Neural cell (in vitro differentiated cells): Measurements from ENCODE around the gene TPT1. TPM values are rescaled to one million over a fixed set of nuclear protein-coding genes. Genes with fewer than 3 reads are reported as not detected.
A peak's percentile ranks its signal among the peaks of the same experiment; 100 is the strongest.
"Not testable (repeated sequence)": the region's sequence is repeated elsewhere in the genome, so short reads cannot be mapped to it uniquely, and the experiment has no call there.

Source experiments
- H2AFZ ChIP-seq: fragments of 200-600, 300-800 bp; sonication (generic), shearing (Covaris generic); 2 replicates; pipeline ENCODE4 v1.6.0; 2014; ENCODE audit warnings: low read depth, mild to moderate bottlenecking, antibody characterized with exemption, low read length, moderate library complexity
- H3F3A ChIP-seq: fragments of 200-600 bp; shearing (Covaris generic); 2 replicates; pipeline ENCODE4 v1.6.1; 2016; ENCODE audit warnings: mild to moderate bottlenecking, moderate library complexity, mixed read lengths, antibody characterized with exemption, low read length; ENCODE audit not compliant: insufficient read depth, poor library complexity, severe bottlenecking
- H3K27ac ChIP-seq: fragments of 200-600, 300-800 bp; sonication (generic), shearing (Covaris generic); 2 replicates; pipeline ENCODE4 v1.5.1; 2014; ENCODE audit warnings: mild to moderate bottlenecking, low read length, moderate library complexity
- H3K27me3 ChIP-seq: fragments of 300-800, 200-600 bp; sonication (generic), shearing (Covaris generic); 2 replicates; pipeline ENCODE4 v1.6.0; 2014; ENCODE audit warnings: mild to moderate bottlenecking, low read depth, low read length, moderate library complexity; ENCODE audit not compliant: insufficient read depth
- H3K36me3 ChIP-seq: fragments of 300-800, 200-600 bp; sonication (generic), shearing (Covaris generic); 2 replicates; pipeline ENCODE4 v1.5.1; 2014; ENCODE audit warnings: mild to moderate bottlenecking, antibody characterized with exemption, low read length, moderate library complexity; ENCODE audit not compliant: insufficient read depth
- H3K4me2 ChIP-seq: fragments of 300-800, 200-600 bp; sonication (generic), shearing (Covaris generic); 2 replicates; pipeline ENCODE4 v1.6.0; 2014; ENCODE audit warnings: mild to moderate bottlenecking, low read length
- H3K4me3 ChIP-seq: fragments of 300-800, 200-600 bp; sonication (generic), shearing (Covaris generic); 2 replicates; pipeline ENCODE4 v1.5.1; 2014; ENCODE audit warnings: mild to moderate bottlenecking, low read length, moderate library complexity
- H3K79me2 ChIP-seq: fragments of 200-600 bp; shearing (Covaris generic); replicated peaks from 2 replicates; pipeline ENCODE4 v1.6.0; 2014; ENCODE audit warnings: mild to moderate bottlenecking, low read length, moderate library complexity; ENCODE audit not compliant: insufficient read depth
- H3K9ac ChIP-seq: fragments of 300-800, 200-600 bp; sonication (generic), shearing (Covaris generic); 2 replicates; pipeline ENCODE4 v1.6.1; 2016; ENCODE audit warnings: mild to moderate bottlenecking, low read length, mixed read lengths
- H3K9me2 ChIP-seq: fragments of 200-600 bp; shearing (Covaris generic); 2 replicates; pipeline ENCODE4 v1.6.1; 2016; ENCODE audit warnings: mild to moderate bottlenecking, low read length, mixed read lengths; ENCODE audit not compliant: insufficient read depth
- H3K9me3 ChIP-seq: fragments of 200-600, 300-800 bp; sonication (generic), shearing (Covaris generic); 2 replicates; pipeline ENCODE4 v1.6.1; 2016; ENCODE audit warnings: mild to moderate bottlenecking, mixed run types, low read length, moderate library complexity, mixed read lengths
- H4K20me1 ChIP-seq: fragments of 200-600 bp; shearing (Covaris generic); 2 replicates; pipeline ENCODE4 v1.6.1; 2016; ENCODE audit warnings: mild to moderate bottlenecking, mixed run types; ENCODE audit not compliant: insufficient read depth
- EP300 ChIP-seq: fragments of 450-650 bp; conservative IDR thresholded peaks from 2 replicates; pipeline ENCODE4 v1.6.1; 2014; ENCODE audit warnings: antibody characterized with exemption, mild to moderate bottlenecking, moderate library complexity; ENCODE audit not compliant: poor library complexity, severe bottlenecking
- EZH2 ChIP-seq: fragments of 200-600, 300-800 bp; shearing (Covaris generic), sonication (generic); IDR thresholded peaks from 2 replicates; pipeline ENCODE4 v1.6.1; 2014; ENCODE audit warnings: antibody characterized with exemption, low read length, borderline replicate concordance, mild to moderate bottlenecking; ENCODE audit not compliant: insufficient read depth, poor library complexity, severe bottlenecking
- MXI1 ChIP-seq: fragments of 450-650 bp; conservative IDR thresholded peaks from 2 replicates; pipeline ENCODE4 v1.6.1; 2014; ENCODE audit warnings: antibody characterized with exemption, mild to moderate bottlenecking; ENCODE audit not compliant: poor library complexity, severe bottlenecking
- POLR2AphosphoS5 ChIP-seq: IDR thresholded peaks from 2 replicates; pipeline ENCODE4 v1.6.1; 2012
- RAD21 ChIP-seq: fragments of 450-650 bp; conservative IDR thresholded peaks from 2 replicates; pipeline ENCODE4 v1.6.1; 2014; ENCODE audit warnings: antibody characterized with exemption, mild to moderate bottlenecking, moderate library complexity
- SMC3 ChIP-seq: fragments of 450-650 bp; conservative IDR thresholded peaks from 2 replicates; pipeline ENCODE4 v1.6.1; 2014; ENCODE audit warnings: antibody characterized with exemption, mild to moderate bottlenecking, moderate library complexity; ENCODE audit not compliant: poor library complexity
- TAF1 ChIP-seq: IDR thresholded peaks from 2 replicates; pipeline ENCODE4 v1.6.1; 2012; ENCODE audit warnings: low read depth
- polyA minus RNA-seq: library from RNA; depleted of rRNA, polyadenylated mRNA; stranded (reverse); fragments of >200 nt; gene quantifications from 2 replicates; pipeline ENCODE4 v1.2.3, GENCODE V29; 2014
- polyA plus RNA-seq: library from polyadenylated mRNA; depleted of rRNA; stranded (reverse); fragments of >200 nt; gene quantifications from 2 replicates; pipeline ENCODE4 v1.2.3, GENCODE V29; 2014
- TF ChIP-seq, protein P1 (sequence below): fragments of 450-650 bp; IDR thresholded peaks from 2 replicates; pipeline ENCODE4 v1.5.1; 2014; ENCODE audit warnings: antibody characterized with exemption, mild to moderate bottlenecking, moderate library complexity; ENCODE audit not compliant: poor library complexity, severe bottlenecking
- TF ChIP-seq, protein P2 (sequence below): IDR thresholded peaks from 2 replicates; pipeline ENCODE4 v1.6.1; 2012; ENCODE audit warnings: borderline replicate concordance

The TPT1 gene
- polyA plus RNA-seq (1,830 and 2,071 TPM in 2 replicates), polyA minus RNA-seq (768 and 976 TPM in 2 replicates)

DNA sequence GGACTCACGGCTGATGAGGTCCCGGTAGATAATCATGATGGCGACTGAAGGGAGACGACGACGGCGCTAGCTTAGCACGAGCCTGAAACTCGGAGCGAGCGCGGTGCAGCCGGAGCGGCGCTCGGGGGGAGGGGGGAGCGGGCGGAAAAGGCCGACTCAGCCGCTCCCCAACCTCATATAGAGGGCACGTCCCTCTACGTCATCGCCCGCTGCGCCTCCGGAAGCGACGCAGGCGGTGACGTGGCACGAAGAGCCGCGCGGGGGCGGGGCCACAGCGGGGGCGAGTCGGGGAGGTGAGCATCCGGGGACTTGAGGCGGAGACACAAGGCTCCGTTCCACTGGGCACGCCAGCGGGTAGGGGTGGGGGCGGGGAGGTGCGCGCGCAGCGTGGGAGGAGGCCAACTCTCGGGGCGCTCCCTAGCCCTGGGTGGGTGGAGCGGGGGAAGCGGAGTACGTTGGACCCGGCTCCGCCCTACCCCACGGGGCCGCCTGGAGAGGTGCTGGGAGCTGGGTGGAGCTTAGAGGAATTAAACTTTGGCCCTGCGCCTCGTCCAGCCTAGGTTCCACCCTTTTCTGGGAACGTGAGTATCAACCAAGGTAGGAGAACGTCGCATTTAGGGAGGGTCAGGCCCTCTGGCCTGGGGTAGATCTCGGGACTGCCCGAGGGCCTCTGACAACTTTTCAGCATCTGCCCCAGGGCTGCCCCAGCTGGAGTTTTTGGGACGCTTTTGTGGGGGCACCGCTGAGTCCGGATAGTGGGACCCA is at the start of gene TPT1:
Gene TPT1 (minus strand): TSS at position 150 of the 765 bp plus-strand sequence. CDS start 114 bp downstream, at position 36.
- peak; percentile 79 for TF ChIP-seq EP300
- TF ChIP-seq RAD21, result no peak
- peak; percentile 94 for TF ChIP-seq POLR2AphosphoS5
- TF ChIP-seq EZH2, result no peak
- peak; percentile 57 for TF ChIP-seq TAF1
- TF ChIP-seq, protein P1, sequence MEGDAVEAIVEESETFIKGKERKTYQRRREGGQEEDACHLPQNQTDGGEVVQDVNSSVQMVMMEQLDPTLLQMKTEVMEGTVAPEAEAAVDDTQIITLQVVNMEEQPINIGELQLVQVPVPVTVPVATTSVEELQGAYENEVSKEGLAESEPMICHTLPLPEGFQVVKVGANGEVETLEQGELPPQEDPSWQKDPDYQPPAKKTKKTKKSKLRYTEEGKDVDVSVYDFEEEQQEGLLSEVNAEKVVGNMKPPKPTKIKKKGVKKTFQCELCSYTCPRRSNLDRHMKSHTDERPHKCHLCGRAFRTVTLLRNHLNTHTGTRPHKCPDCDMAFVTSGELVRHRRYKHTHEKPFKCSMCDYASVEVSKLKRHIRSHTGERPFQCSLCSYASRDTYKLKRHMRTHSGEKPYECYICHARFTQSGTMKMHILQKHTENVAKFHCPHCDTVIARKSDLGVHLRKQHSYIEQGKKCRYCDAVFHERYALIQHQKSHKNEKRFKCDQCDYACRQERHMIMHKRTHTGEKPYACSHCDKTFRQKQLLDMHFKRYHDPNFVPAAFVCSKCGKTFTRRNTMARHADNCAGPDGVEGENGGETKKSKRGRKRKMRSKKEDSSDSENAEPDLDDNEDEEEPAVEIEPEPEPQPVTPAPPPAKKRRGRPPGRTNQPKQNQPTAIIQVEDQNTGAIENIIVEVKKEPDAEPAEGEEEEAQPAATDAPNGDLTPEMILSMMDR, result no peak
- TF ChIP-seq MXI1, result peak; percentile 46
- TF ChIP-seq, protein P2, sequence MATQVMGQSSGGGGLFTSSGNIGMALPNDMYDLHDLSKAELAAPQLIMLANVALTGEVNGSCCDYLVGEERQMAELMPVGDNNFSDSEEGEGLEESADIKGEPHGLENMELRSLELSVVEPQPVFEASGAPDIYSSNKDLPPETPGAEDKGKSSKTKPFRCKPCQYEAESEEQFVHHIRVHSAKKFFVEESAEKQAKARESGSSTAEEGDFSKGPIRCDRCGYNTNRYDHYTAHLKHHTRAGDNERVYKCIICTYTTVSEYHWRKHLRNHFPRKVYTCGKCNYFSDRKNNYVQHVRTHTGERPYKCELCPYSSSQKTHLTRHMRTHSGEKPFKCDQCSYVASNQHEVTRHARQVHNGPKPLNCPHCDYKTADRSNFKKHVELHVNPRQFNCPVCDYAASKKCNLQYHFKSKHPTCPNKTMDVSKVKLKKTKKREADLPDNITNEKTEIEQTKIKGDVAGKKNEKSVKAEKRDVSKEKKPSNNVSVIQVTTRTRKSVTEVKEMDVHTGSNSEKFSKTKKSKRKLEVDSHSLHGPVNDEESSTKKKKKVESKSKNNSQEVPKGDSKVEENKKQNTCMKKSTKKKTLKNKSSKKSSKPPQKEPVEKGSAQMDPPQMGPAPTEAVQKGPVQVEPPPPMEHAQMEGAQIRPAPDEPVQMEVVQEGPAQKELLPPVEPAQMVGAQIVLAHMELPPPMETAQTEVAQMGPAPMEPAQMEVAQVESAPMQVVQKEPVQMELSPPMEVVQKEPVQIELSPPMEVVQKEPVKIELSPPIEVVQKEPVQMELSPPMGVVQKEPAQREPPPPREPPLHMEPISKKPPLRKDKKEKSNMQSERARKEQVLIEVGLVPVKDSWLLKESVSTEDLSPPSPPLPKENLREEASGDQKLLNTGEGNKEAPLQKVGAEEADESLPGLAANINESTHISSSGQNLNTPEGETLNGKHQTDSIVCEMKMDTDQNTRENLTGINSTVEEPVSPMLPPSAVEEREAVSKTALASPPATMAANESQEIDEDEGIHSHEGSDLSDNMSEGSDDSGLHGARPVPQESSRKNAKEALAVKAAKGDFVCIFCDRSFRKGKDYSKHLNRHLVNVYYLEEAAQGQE, result peak; percentile 89
- TF ChIP-seq SMC3, result no peak
- no peaks in the 10 kb centered on the region for H3K27me3 ChIP-seq
- peaks cover 10% of the 10 kb centered on the region for H3K36me3 ChIP-seq
- peak within 1 kb of the TSS; percentile 94 for H3K27ac ChIP-seq
- H3K9me2 ChIP-seq, result no peaks in the 10 kb centered on the region
- peak within 1 kb of the TSS; percentile 98 for H2AFZ ChIP-seq
- H3K9ac ChIP-seq, result peak within 1 kb of the TSS; percentile 99
- H3F3A ChIP-seq, result peaks cover 5% of the 10 kb centered on the region
- H3K4me2 ChIP-seq, result peak within 1 kb of the TSS; percentile 53
- peaks cover 44% of the 10 kb centered on the region for H3K79me2 ChIP-seq
- H3K4me3 ChIP-seq, result peak within 1 kb of the TSS; percentile 93
- H4K20me1 ChIP-seq, result peaks cover 3% of the 10 kb centered on the region
- H3K9me3 ChIP-seq, result no peaks in the 10 kb centered on the region

DNA sequence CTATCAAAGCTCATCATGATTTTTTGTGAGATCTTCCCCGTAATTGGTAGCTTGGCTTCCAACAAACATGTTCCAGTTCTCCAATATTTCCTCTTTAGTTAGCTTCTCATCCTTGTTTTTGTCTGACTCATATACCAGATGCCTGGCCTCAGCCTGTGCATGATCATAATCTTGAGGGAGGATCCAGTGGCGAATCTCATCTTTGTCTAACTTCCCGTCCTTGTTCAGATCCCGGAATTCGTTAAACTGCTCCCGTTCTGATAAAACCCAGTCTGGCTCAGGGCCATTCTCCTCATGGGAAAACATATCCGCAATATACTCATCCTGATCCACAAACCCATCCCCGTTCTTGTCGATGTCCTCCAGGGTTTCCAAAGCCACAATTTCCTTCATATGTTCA is 49.4 kb upstream of the TPT1 start:
- H4K20me1 ChIP-seq, H3K9ac ChIP-seq, H3K9me3 ChIP-seq, H3K4me2 ChIP-seq, H2AFZ ChIP-seq, H3K27ac ChIP-seq, H3K79me2 ChIP-seq, H3F3A ChIP-seq, H3K27me3 ChIP-seq, H3K4me3 ChIP-seq, H3K36me3 ChIP-seq, H3K9me2 ChIP-seq: not testable (repeated sequence)
